GM12874 (cell line): ENCODE results near the gene NAA16.

Source experiments
- TF ChIP-seq, protein P1 (sequence below): IDR thresholded peaks from 2 replicates; pipeline ENCODE4 v1.5.1; 2011; ENCODE audit warnings: low read depth, mild to moderate bottlenecking, control low read depth, low read length, moderate library complexity; ENCODE audit not compliant: insufficient read depth

The NAA16 gene

DNA sequence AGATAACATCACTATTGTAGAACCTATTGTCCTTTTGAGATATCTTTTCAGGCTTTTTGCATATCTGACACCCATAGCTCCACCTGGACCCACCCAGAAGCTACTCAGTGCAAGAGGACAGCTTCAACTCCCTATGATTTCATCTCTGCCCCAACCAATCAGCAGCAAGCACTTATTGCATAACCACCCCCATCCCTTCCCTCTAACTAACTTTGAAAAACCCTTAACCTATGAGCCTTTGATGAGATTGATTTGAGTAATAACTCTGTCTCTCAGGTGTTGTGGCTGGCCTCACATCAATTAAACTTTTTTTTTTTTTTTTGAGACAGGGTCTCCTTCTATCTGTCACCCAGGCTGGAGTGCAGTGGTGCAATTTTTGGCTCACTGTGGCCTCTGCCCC lies 34.2 kb upstream of the NAA16 start:
- TF ChIP-seq, protein P1, sequence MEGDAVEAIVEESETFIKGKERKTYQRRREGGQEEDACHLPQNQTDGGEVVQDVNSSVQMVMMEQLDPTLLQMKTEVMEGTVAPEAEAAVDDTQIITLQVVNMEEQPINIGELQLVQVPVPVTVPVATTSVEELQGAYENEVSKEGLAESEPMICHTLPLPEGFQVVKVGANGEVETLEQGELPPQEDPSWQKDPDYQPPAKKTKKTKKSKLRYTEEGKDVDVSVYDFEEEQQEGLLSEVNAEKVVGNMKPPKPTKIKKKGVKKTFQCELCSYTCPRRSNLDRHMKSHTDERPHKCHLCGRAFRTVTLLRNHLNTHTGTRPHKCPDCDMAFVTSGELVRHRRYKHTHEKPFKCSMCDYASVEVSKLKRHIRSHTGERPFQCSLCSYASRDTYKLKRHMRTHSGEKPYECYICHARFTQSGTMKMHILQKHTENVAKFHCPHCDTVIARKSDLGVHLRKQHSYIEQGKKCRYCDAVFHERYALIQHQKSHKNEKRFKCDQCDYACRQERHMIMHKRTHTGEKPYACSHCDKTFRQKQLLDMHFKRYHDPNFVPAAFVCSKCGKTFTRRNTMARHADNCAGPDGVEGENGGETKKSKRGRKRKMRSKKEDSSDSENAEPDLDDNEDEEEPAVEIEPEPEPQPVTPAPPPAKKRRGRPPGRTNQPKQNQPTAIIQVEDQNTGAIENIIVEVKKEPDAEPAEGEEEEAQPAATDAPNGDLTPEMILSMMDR, result no peak

DNA sequence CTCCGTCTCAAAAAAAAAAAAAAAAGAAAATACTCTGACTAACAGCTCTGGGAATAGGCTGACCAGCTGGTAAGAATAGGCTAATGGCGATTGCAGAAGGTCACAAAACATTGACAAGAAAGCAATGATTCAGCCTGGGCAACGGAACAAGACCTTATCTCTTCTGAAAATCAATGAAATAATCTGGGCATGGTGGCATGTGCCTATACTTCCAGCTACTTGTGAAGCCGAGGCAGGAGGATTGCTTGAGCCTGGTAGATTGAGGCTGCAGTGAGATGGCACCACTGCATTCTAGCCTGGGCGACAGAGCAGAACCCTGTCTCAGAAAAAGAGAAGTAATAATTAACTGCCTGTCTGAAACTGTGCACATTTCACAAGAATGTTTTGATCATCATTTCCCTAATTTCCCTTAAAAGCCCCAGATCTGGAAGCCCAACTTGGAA lies 28.9 kb upstream of the NAA16 start:
- TF ChIP-seq, protein P1, result no peak

DNA sequence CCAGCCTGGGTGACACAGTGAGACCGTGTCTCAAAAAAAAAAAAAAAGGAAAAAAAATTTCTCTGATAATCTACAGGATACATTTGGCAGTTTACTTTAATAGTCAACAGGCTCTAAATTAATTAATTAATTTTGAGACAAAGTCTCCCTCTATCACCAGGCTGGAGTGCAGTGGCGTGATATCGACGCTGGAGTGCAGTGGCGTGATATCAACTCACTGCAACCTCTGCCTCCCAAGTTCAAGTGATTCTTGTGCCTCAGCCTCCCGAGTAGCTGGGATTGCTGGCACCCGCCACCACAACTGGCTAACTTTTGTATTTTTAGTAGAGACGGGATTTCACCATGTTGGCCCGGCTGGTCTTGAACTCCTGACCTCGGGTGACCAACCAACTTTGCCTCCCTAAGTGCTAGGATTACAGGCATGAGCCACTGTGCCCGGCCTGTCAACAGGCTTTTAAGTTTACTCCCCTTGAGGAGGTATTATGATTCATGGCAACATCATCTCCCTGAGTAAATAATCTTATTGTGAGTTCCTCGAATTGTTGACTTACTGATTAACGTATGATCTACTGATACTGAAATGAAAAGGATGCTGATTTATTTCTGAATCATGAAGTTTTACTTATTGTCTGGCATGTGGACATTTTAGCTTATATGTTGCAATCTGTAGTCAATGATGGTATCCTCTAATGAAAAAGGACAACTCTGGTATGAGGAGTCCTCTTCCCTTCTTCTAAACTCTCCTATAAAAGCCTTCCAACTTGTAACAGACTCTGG lies 26.4 kb upstream of the NAA16 start:
- TF ChIP-seq, protein P1, result no peak

DNA sequence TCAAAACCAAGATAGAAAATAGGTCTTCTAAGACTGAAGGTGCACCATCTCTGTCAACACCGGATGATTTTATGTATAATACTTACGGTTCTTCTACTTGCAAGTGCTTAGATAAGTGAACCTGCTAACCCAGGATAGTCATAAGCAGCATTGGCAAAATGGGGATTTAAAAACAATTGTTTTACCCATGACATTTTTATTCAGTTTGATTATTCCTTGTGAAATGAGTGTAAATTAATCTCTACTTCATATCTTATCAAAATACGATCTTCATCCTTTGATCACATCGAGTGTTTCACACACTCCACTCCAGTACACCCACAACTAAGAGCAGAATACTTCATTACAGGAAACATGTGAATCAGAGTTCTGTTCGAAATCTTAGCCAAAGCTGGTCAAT lies 24.7 kb upstream of the NAA16 start:
- TF ChIP-seq, protein P1, result no peak

DNA sequence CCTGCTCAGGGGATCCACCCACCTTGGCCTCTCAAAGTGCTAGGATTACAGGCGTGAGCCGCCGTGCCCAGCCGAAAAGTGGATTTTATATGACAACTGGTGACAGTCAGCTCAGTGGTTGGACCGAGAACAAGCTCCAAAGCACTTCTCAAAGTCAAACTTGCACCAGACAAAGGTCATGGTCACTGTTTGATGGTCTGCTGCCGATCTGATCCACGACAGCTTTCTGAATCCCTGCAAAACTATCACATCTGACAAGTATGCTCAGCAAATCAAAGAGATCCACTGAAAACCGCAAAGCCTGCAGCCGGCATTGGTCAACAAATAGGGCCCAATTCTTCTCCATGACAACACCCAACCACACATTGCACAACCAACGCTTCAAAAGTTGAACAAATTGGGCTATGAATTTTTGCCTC lies 21.6 kb upstream of the NAA16 start:
- TF ChIP-seq, protein P1, result no peak

DNA sequence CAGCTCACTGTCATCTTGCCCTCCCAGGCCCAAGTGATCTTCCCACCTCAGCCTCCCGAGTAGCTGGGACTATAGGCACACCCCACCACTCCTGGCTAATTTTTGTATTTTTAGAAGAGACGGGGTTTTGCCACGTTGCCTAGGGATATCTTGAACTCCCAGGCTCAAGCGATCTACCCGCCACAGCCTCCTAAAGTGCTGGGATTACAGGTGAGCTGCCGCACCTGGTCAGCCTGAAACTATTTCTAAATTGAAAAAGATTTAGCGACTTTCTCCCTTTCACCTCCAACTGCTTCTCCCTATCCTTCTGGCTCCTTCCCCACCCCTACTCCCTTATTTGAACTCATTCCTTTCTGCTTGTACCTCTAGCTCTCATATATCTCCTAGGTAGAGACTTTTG lies 19.8 kb upstream of the NAA16 start:
- TF ChIP-seq, protein P1, result no peak

DNA sequence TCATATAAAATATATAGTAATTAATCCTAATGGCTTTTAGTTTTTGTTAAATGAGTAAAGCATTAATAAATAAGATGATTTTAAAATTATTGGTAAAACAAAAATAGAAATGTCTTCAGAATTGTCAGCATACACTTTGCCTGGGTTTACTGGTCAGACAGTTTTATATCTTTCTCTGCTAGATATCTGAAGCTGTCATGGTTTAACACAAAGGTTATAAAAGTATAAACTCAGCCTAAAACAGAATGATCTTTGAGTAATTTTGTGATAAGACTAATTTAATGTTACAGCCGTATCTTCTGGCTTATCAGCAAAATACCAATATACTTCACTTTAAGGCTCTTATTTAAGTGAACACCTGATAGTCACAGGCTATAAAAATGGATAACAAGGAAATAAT lies 17.8 kb upstream of the NAA16 start:
- TF ChIP-seq, protein P1, result no peak
